HCT116 (cell line): ENCODE data around the gene UPF3A. TPM values are rescaled to one million over a fixed set of nuclear protein-coding genes. Genes with fewer than 3 reads are reported as not detected.

Experiments used
- ATAC-seq: fragments of 200-7000 bp; cut with Tn5 transposase; 2 replicates; pipeline ENCODE4 v1.9.1; 2020; ENCODE audit warnings: mild to moderate bottlenecking, moderate library complexity
- BruUV-seq: library from RNA; stranded (reverse); fragments of 400-500 nt; replicated peaks from 2 replicates; lab custom pipeline; 2021; lab: Mats Ljungman, UMichigan
- CTCF ChIA-PET: fragments of 300-600 bp; sonication (Branson Sonifier 250); formaldehyde crosslinking; loops from one replicate; lab custom pipeline; 2021; ENCODE audit warnings: antibody characterized with exemption; lab: Charles Lee
- POLR2A ChIA-PET: fragments of 300-600, 350-600 bp; sonication (Branson Sonifier 250); formaldehyde crosslinking; loops from one replicate; lab custom pipeline; 2021; ENCODE audit warnings: antibody characterized with exemption; lab: Charles Lee
- RAD21 ChIA-PET, 2 experiments: fragments of 300-600 bp; sonication (Branson Sonifier 250); formaldehyde crosslinking; loops; one replicate each; lab custom pipeline; 2023; ENCODE audit warnings: low total read pairs in 2 of 2; ENCODE audit not compliant: uncharacterized antibody in 2 of 2, unreplicated experiment in 2 of 2, low non-redundant PET in 1 of 2; lab: Charles Lee
- DNase-seq: peaks from one replicate; pipeline ENCODE4 v3.0.0-alpha.2; 2010; ENCODE audit warnings: low read depth, low spot score
- H2AFZ ChIP-seq: fragments of 200-600 bp; shearing (Covaris generic), sonication (generic); 2 replicates; pipeline ENCODE4 v1.6.1; 2017; ENCODE audit warnings: low read depth, mixed run types, mixed read lengths, antibody characterized with exemption, low read length; ENCODE audit not compliant: poor library complexity, severe bottlenecking
- H3K27ac ChIP-seq: 2 replicates; pipeline ENCODE4 v1.5.1; 2012; ENCODE audit warnings: low read depth, low read length
- H3K27me3 ChIP-seq: fragments of 200-600 bp; sonication (generic); 2 replicates; pipeline ENCODE4 v1.6.1; 2016; ENCODE audit warnings: mixed run types, low read length, mixed read lengths; ENCODE audit not compliant: insufficient read depth
- H3K36me3 ChIP-seq, 2 experiments: fragments of 200-500 bp in 1 of 2; fragments of 200-600 bp in 1 of 2; sonication (Bioruptor generic) in 1 of 2; sonication (generic) in 1 of 2; 2 replicates each; pipeline versions ENCODE4 v1.5.1 to v1.6.1; 2014 to 2016; ENCODE audit warnings: low read length in 2 of 2, inconsistent platforms in 1 of 2, mixed read lengths in 1 of 2, mixed run types in 1 of 2; ENCODE audit not compliant: insufficient read depth in 2 of 2, control insufficient read depth in 1 of 2
- H3K4me1 ChIP-seq, 2 experiments: fragments of 200-600 bp in 1 of 2; sonication (generic) in 1 of 2; 2 replicates each; pipeline versions ENCODE4 v1.5.1 to v1.6.1; 2012 to 2017; ENCODE audit warnings: low read length in 2 of 2, inconsistent platforms in 1 of 2, mild to moderate bottlenecking in 1 of 2, mixed read lengths in 1 of 2, mixed run types in 1 of 2, moderate library complexity in 1 of 2; ENCODE audit not compliant: insufficient read depth in 2 of 2, control insufficient read depth in 1 of 2
- H3K4me2 ChIP-seq: fragments of 200-600 bp; sonication (generic); 2 replicates; pipeline ENCODE4 v1.6.1; 2017; ENCODE audit warnings: mixed run types, low read length, mixed read lengths
- H3K4me3 ChIP-seq, 2 experiments: fragments of 200-600 bp in 1 of 2; sonication (generic) in 1 of 2; replicated peaks in 1 of 2; 2 replicates each; pipeline ENCODE4 v1.5.1; 2011 to 2016; ENCODE audit warnings: low read length in 2 of 2, control low read depth in 1 of 2, low read depth in 1 of 2, mild to moderate bottlenecking in 1 of 2, mixed read lengths in 1 of 2, mixed run types in 1 of 2
- H3K79me2 ChIP-seq: fragments of 200-600 bp; sonication (generic); 2 replicates; pipeline ENCODE4 v1.6.1; 2017; ENCODE audit warnings: mild to moderate bottlenecking, mixed run types, low read length, moderate library complexity, mixed read lengths; ENCODE audit not compliant: insufficient read depth
- H3K9ac ChIP-seq: fragments of 200-600 bp; sonication (generic); 2 replicates; pipeline ENCODE4 v1.6.1; 2016; ENCODE audit warnings: low read length, mixed read lengths
- H3K9me2 ChIP-seq: fragments of 200-600 bp; sonication (generic), shearing (Covaris generic); 2 replicates; pipeline ENCODE4 v1.6.1; 2017; ENCODE audit warnings: mixed run types, mild to moderate bottlenecking, moderate library complexity; ENCODE audit not compliant: insufficient read depth
- H3K9me3 ChIP-seq, 2 experiments: fragments of 200-500 bp in 1 of 2; fragments of 200-600 bp in 1 of 2; sonication (Bioruptor generic) in 1 of 2; sonication (generic) in 1 of 2; 2 replicates each; pipeline ENCODE4 v1.6.1; 2014 to 2017; ENCODE audit warnings: low read length in 2 of 2, mixed read lengths in 2 of 2, inconsistent platforms in 1 of 2, low read depth in 1 of 2, mild to moderate bottlenecking in 1 of 2, mixed run types in 1 of 2, moderate library complexity in 1 of 2; ENCODE audit not compliant: control insufficient read depth in 1 of 2, insufficient read depth in 1 of 2
- H4K20me1 ChIP-seq: fragments of 200-600 bp; sonication (generic), shearing (Covaris generic); 2 replicates; pipeline ENCODE4 v1.6.1; 2017; ENCODE audit warnings: mixed run types, mild to moderate bottlenecking, moderate library complexity; ENCODE audit not compliant: insufficient read depth
- ATF3 ChIP-seq: IDR thresholded peaks from 2 replicates; pipeline ENCODE4 v1.6.1; 2012
- CBX3 ChIP-seq: IDR thresholded peaks from 2 replicates; pipeline ENCODE4 v1.6.1; 2012; ENCODE audit warnings: low read depth
- CTCF ChIP-seq, 3 experiments: fragments of 200-600 bp in 1 of 3; sonication (generic) in 1 of 3; IDR thresholded peaks in 2 of 3; conservative IDR thresholded peaks in 1 of 3; 2 replicates each; pipeline ENCODE4 v1.5.1; 2012 to 2017; ENCODE audit warnings: low read depth in 2 of 3, low read length in 2 of 3, antibody characterized with exemption in 1 of 3, borderline replicate concordance in 1 of 3, control low read depth in 1 of 3, mild to moderate bottlenecking in 1 of 3, mixed read lengths in 1 of 3, mixed run types in 1 of 3, moderate library complexity in 1 of 3; ENCODE audit not compliant: insufficient read depth in 1 of 3
- EGR1 ChIP-seq: IDR thresholded peaks from 2 replicates; pipeline ENCODE4 v1.6.1; 2012; ENCODE audit warnings: low read depth
- EZH2phosphoT487 ChIP-seq: fragments of 200-600 bp; IDR thresholded peaks from 2 replicates; pipeline ENCODE4 v1.6.1; 2018; ENCODE audit warnings: antibody characterized with exemption, borderline replicate concordance
- FOSL1 ChIP-seq: IDR thresholded peaks from 2 replicates; pipeline ENCODE4 v1.6.1; 2012; ENCODE audit warnings: low read depth
- JUND ChIP-seq: IDR thresholded peaks from 2 replicates; pipeline ENCODE4 v1.6.1; 2012
- POLR2A ChIP-seq: IDR thresholded peaks from 2 replicates; pipeline ENCODE4 v1.7.0; 2011; ENCODE audit warnings: borderline replicate concordance; ENCODE audit not compliant: insufficient read depth, insufficient read length; ENCODE audit errors: extremely low read depth
- POLR2AphosphoS5 ChIP-seq: IDR thresholded peaks from 2 replicates; pipeline ENCODE4 v1.6.1; 2011; ENCODE audit warnings: mild to moderate bottlenecking, low read depth, low read length, moderate library complexity
- SIN3A ChIP-seq: IDR thresholded peaks from 2 replicates; pipeline ENCODE4 v1.6.1; 2012; ENCODE audit warnings: low read depth
- SRF ChIP-seq: IDR thresholded peaks from 2 replicates; pipeline ENCODE4 v1.6.1; 2012; ENCODE audit warnings: low read depth
- TCF7L2 ChIP-seq: IDR thresholded peaks from 2 replicates; pipeline ENCODE4 v1.7.0; 2011; ENCODE audit warnings: borderline replicate concordance, inconsistent platforms; ENCODE audit not compliant: insufficient read depth, insufficient read length; ENCODE audit errors: extremely low read depth
- ZBTB33 ChIP-seq: IDR thresholded peaks from 2 replicates; pipeline ENCODE4 v1.6.1; 2011; ENCODE audit warnings: mild to moderate bottlenecking, low read length, moderate library complexity; ENCODE audit not compliant: insufficient replicate concordance; ENCODE audit errors: extremely low read depth
- ZFX ChIP-seq: fragments of 450-650 bp; IDR thresholded peaks from 2 replicates; pipeline ENCODE4 v1.6.1; 2017
- ZNF274 ChIP-seq: fragments of 200-500 bp; sonication (Bioruptor generic); IDR thresholded peaks from 2 replicates; pipeline ENCODE4 v1.6.1; 2014; ENCODE audit warnings: mild to moderate bottlenecking, low read depth, low read length, inconsistent platforms
- intact Hi-C: fragments of 100-400 bp; cut with micrococcal nuclease; formaldehyde crosslinking; loops from 2 replicates; pipeline ENCODE4 v1.10.0; 2022
- total RNA-seq: library from RNA; stranded (reverse); gene quantifications from one replicate; pipeline ENCODE4 v1.2.1, GENCODE V29; 2021; ENCODE audit not compliant: unreplicated experiment

Gene UPF3A
- total RNA-seq, 1 experiment from 2014 or later = 31.8 TPM

GRCh38 chr13:114311908-114312307 lies 30.5 kb downstream of the UPF3A start:
- Histone ChIP-seq H3K27ac (no peak overlapping the region), H3K9ac (no peak overlapping the region), H2AFZ (peak overlapping the region; percentile 1), H3K27me3 (no peaks in the 10 kb centered on the region), H3K79me2 (peaks cover 26% of the 10 kb centered on the region)
- BruUV-seq = no TSS peak
- TF ChIP-seq JUND (no peak), TCF7L2 (no peak)
- TF ChIP-seq, all 23 proteins: peak for 0
- no peaks in the 10 kb centered on the region for H3K36me3 ChIP-seq
- CTCF ChIA-PET = no interaction called here
- RAD21 ChIA-PET = no interaction called here
- peaks cover 3 to 22% of the 10 kb centered on the region in 2 experiments for H3K4me1 ChIP-seq
- no peak for DNase-seq
- POLR2A ChIA-PET = interaction anchor here (2.6 kb wide), 1 partner anchor 30 kb away, joined by 7 read pairs; the partner anchor contains the start of gene UPF3A
- no peaks in the 10 kb centered on the region for H4K20me1 ChIP-seq
- H3K4me2 ChIP-seq = no peak overlapping the region
- H3K9me3 ChIP-seq = no peaks in the 10 kb centered on the region
- H3K9me2 ChIP-seq = no peaks in the 10 kb centered on the region
- H3K4me3 ChIP-seq = no peak overlapping the region
- intact Hi-C loops = loop anchor here (2.0 kb wide), 1 partner anchor 29 kb away; no protein-coding TSS in a partner anchor
- ATAC-seq = no peak

- Histone ChIP-seq H3K9me2 (no peaks in the 10 kb centered on the region), H3K9me3 (no peaks in the 10 kb centered on the region), H4K20me1 (peaks cover 3% of the 10 kb centered on the region; the same call in 1 of the 2 replicates), H3K4me1 (peaks cover 3 to 22% of the 10 kb centered on the region in 2 experiments), H3K36me3 (no peaks in the 10 kb centered on the region; a peak in 1 of 4 replicates), H2AFZ (peak overlapping the region; percentile 82), H3K27ac (peak overlapping the region; percentile 93), H3K4me3 (peak overlapping the region; percentile 72 to 85), H3K27me3 (no peaks in the 10 kb centered on the region), H3K9ac (peak overlapping the region; percentile 89), H3K79me2 (peaks cover 39% of the 10 kb centered on the region), H3K4me2 (peak overlapping the region; percentile 93)
- DNase-seq (no peak), ATAC-seq (peak; percentile 49)
- intact Hi-C loops = loop anchor here (2.0 kb wide), 1 partner anchor 30 kb away; no protein-coding TSS in a partner anchor
- POLR2A ChIA-PET = interaction anchor here (0.7 to 2.6 kb wide), 2 partner anchors 27 to 32 kb away, joined by 3 to 7 read pairs; partner anchors contain the start of gene UPF3A
- BruUV-seq = no TSS peak
- CTCF ChIA-PET = interaction anchor here (0.7 kb wide), 1 partner anchor 12 kb away, joined by 5 read pairs; no protein-coding TSS in a partner anchor
- RAD21 ChIA-PET = no interaction called here
- no peak for TF ChIP-seq ZFX
- TF ChIP-seq FOSL1 = no peak
- TF ChIP-seq EZH2phosphoT487 = no peak
- TF ChIP-seq ZBTB33 = no peak
- TF ChIP-seq EGR1 = no peak
- no peak for TF ChIP-seq SRF
- peak; percentile 23 for TF ChIP-seq POLR2A
- no peak for TF ChIP-seq SIN3A
- no peak for TF ChIP-seq ATF3
- TF ChIP-seq CBX3 = no peak
- TF ChIP-seq POLR2AphosphoS5 = peak; percentile 50; the same call in 1 of the 2 replicates
- no peak for TF ChIP-seq CTCF (IDR thresholded peaks at IDR 0.05 in 2 of 3, conservative IDR thresholded peaks at IDR 0.05 in 1 of 3; ENCODE audit: borderline replicate concordance in 1 of 3, insufficient read depth in 1 of 3, low read depth in 2 of 3, low read length in 2 of 3)
- no peak for TF ChIP-seq TCF7L2
- no peak for TF ChIP-seq ZNF274
Measured at GRCh38 chr13:114313061-114313860, 31.9 kb downstream of the UPF3A start.
